ENCODE data around the gene MLLT10.

The MLLT10 gene

GRCh38 chr10:21499701-21500577, 34.1 kb upstream of the MLLT10 start:
- DNase-seq, result no peak
- in situ Hi-C loops (cut with HindIII; ENCODE audit: low pct_ligation_motif_present, low pct_unique_long_range_greater_than_20kb, low sequenced_read_pairs), result no loop called here

GRCh38 chr10:21500578-21500910, 33.5 kb upstream of the MLLT10 start:
- no peak for DNase-seq
- in situ Hi-C loops (cut with HindIII; ENCODE audit: low pct_ligation_motif_present, low pct_unique_long_range_greater_than_20kb, low sequenced_read_pairs), result no loop called here

GRCh38 chr10:21501091-21501490, 32.9 kb upstream of the MLLT10 start:
- in situ Hi-C loops (cut with HindIII; ENCODE audit: low pct_ligation_motif_present, low pct_unique_long_range_greater_than_20kb, low sequenced_read_pairs), result no loop called here
- DNase-seq, result no peak

- no peak for DNase-seq
- in situ Hi-C loops (cut with HindIII; ENCODE audit: low pct_ligation_motif_present, low pct_unique_long_range_greater_than_20kb, low sequenced_read_pairs), result no loop called here
Observed at GRCh38 chr10:21501731-21502347, 32.2 kb upstream of the MLLT10 start.

- no peak for DNase-seq
- in situ Hi-C loops (cut with HindIII; ENCODE audit: low pct_ligation_motif_present, low pct_unique_long_range_greater_than_20kb, low sequenced_read_pairs), result no loop called here
Observed at GRCh38 chr10:21502348-21502740, 31.7 kb upstream of the MLLT10 start.

- in situ Hi-C loops (cut with HindIII; ENCODE audit: low pct_ligation_motif_present, low pct_unique_long_range_greater_than_20kb, low sequenced_read_pairs), result no loop called here
- no peak for DNase-seq
Observed at GRCh38 chr10:21503542-21503941, 30.5 kb upstream of the MLLT10 start.

- DNase-seq, result no peak
- in situ Hi-C loops (cut with HindIII; ENCODE audit: low pct_ligation_motif_present, low pct_unique_long_range_greater_than_20kb, low sequenced_read_pairs), result no loop called here
Observed at GRCh38 chr10:21505711-21506278, 28.2 kb upstream of the MLLT10 start.

GRCh38 chr10:21506351-21506750, 27.7 kb upstream of the MLLT10 start:
- no peak for DNase-seq
- in situ Hi-C loops (cut with HindIII; ENCODE audit: low pct_ligation_motif_present, low pct_unique_long_range_greater_than_20kb, low sequenced_read_pairs), result no loop called here

- DNase-seq, result no peak
Observed at GRCh38 chr10:21507150-21507549, 26.9 kb upstream of the MLLT10 start.

GRCh38 chr10:21508706-21509331, 25.2 kb upstream of the MLLT10 start:
- in situ Hi-C loops (cut with HindIII; ENCODE audit: low pct_ligation_motif_present, low pct_unique_long_range_greater_than_20kb, low sequenced_read_pairs), result no loop called here

More at GRCh38 chr10:21507150-21507549, 26.9 kb upstream of the MLLT10 start:
- in situ Hi-C loops (cut with HindIII; ENCODE audit: low pct_ligation_motif_present, low pct_unique_long_range_greater_than_20kb, low sequenced_read_pairs), result no loop called here

GRCh38 chr10:21509341-21510240, 24.4 kb upstream of the MLLT10 start:
- no peak for DNase-seq
- in situ Hi-C loops (cut with HindIII; ENCODE audit: low pct_ligation_motif_present, low pct_unique_long_range_greater_than_20kb, low sequenced_read_pairs), result no loop called here

More at GRCh38 chr10:21508706-21509331, 25.2 kb upstream of the MLLT10 start:
- DNase-seq, result no peak

GRCh38 chr10:21510241-21511094, 23.6 kb upstream of the MLLT10 start:
- in situ Hi-C loops (cut with HindIII; ENCODE audit: low pct_ligation_motif_present, low pct_unique_long_range_greater_than_20kb, low sequenced_read_pairs), result no loop called here

GRCh38 chr10:21511095-21511570, 22.9 kb upstream of the MLLT10 start:
- no peak for DNase-seq
- in situ Hi-C loops (cut with HindIII; ENCODE audit: low pct_ligation_motif_present, low pct_unique_long_range_greater_than_20kb, low sequenced_read_pairs), result no loop called here

More at GRCh38 chr10:21510241-21511094, 23.6 kb upstream of the MLLT10 start:
- no peak for DNase-seq

GRCh38 chr10:21511946-21512572, 22.0 kb upstream of the MLLT10 start:
- DNase-seq, result no peak
- in situ Hi-C loops (cut with HindIII; ENCODE audit: low pct_ligation_motif_present, low pct_unique_long_range_greater_than_20kb, low sequenced_read_pairs), result no loop called here

GRCh38 chr10:21512573-21513404, 21.2 kb upstream of the MLLT10 start:
- no peak for DNase-seq
- in situ Hi-C loops (cut with HindIII; ENCODE audit: low pct_ligation_motif_present, low pct_unique_long_range_greater_than_20kb, low sequenced_read_pairs), result no loop called here

- in situ Hi-C loops (cut with HindIII; ENCODE audit: low pct_ligation_motif_present, low pct_unique_long_range_greater_than_20kb, low sequenced_read_pairs), result no loop called here
- no peak for DNase-seq
Observed at GRCh38 chr10:21513405-21513788, 20.6 kb upstream of the MLLT10 start.

All from ACHN (cell line).